HG02970 (cell line): ENCODE data around the gene NPW.
A peak's percentile ranks its signal among the peaks of the same experiment; 100 is the strongest.
"Not testable (repeated sequence)": the region's sequence is repeated elsewhere in the genome, so short reads cannot be mapped to it uniquely, and the experiment has no call there.

Source experiments
- ATAC-seq: cut with Tn5 transposase; IDR thresholded peaks from one replicate; pipeline ENCODE4 v1.9.1; 2021; ENCODE audit warnings: mild to moderate bottlenecking, moderate library complexity, moderate number of reproducible peaks; ENCODE audit not compliant: unreplicated experiment, low FRiP score

The NPW gene

DNA sequence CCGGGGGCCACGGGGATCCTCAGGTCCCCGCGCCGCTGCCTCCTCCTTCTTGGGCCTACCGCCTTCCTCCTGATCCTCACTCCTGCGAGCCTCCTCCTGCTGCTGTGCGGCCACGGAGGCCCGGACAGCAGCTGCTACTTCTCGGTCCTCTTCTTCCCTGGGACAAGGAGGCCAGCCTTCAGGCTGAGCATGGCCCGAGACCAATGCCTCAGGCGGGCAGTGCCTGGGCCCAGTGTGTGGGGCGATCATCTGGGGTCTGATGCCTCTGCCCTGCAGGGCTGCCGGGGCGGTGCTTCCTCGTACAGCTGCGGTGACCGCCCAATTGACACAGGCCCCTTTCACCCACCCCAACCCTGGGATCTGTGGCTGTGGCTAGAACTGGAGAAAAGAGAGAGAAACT is 18.6 kb upstream of the NPW start:
- ATAC-seq, result no peak

DNA sequence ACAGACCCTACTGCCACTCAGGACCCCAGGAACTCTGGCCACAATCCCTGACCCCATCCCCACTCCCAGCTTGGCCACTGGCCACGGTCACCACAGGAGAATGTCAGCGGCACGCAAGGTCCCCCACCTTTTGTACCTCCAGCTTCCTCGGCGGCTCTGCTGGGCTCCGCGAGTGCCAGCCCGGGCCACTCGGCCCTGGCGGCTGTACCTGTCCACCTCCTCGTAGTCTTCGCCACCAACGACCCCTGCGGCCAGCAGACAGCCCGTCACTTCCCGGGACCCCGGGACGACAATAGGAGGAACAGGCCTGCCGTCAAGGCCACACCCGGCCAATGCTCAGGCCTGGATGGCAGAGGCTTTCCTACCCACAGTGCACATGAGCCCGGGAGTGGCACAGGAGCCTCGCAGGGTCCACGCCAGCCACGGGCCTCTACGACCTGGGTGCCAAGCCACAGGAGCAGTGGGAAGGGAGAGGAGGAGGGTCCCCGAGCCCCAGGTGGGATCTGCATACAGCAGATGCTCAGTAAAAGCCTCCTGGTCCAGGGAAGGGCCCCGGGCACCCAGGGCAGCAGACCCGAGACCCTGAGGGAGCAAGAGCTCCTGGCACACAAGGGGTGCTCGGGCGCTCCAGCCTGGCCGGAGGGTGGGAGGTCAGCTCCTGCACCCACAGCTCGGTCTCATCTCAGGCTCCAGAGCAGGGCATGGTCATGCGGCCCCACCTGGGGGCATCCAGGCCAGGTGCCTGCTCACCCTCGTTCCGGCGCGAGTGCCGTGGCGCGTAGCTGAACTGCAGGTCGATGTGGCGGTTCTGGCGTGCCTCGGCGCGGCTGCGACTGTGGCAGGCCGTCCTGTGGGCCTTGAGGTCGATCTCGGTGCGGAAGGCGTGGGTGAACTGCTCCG is 17.9 kb upstream of the NPW start:
- no peak for ATAC-seq

DNA sequence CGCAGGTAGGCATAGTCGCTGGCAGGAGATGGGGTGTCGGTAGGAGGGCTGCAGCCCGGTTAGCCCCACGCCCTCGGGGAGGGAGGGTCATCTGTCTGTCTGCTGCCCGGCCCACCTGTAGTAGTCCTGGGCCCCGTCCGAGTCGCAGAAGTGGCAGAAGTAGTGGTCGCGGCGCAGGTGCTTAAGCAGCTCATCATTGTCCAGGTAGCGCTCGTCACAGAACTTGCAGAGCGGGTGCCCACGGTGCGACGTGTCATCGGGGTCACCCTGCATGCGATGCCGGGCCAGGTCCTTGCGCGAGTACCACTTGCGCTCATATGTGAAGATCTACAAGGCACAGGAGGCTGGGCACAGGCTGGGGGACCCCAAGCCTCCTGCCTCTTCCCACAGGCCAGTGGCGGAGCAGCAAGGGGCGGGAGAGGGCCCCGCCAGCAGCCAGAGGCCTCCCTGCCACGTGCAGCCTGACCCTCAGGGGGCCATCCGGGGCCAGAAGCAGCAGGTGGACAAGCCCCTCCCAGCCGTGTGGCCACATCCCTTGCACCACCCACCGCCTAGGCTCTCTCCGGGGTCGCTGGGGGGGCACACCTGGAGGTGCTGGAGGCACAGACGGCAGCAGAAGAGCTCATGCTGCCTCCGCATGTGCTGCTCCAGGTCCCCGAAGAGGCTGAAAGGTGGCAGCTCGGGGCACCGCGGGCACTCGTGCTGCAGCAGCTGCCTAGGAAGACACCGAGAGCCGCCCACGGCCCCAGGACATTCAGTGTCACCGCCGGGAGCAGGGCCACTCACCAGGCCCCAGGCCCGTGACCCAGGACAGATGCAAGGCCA is 17.0 kb upstream of the NPW start:
- no peak for ATAC-seq

DNA sequence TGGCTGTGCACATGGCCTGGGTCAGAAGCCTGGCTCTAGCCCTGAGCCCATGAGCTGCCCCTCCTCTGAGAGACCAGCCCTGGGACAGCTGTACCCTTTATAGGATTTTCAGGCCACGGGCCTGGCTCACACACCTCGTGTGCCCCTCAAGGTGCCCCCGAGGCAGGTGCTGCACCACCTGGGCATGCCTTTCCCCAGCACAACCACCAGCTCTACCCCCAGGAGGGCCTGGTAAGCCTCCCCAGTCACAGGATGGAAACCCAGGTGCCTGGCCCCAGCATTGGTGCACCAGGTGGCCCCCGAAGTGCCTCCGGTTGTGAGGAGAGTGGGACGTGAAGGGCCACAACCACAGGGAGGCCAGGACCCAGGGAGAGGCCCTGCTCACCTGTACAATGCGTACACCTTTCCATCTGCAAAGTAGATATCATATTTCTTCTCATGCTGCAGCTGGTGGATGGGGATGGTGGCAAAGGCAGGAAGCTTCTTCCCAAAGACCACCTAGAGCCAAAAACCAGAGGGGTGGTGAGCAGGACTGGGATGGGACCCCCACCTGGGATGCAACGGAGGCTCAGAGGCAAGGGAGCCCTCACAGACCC is 16.3 kb upstream of the NPW start:
- no peak for ATAC-seq

DNA sequence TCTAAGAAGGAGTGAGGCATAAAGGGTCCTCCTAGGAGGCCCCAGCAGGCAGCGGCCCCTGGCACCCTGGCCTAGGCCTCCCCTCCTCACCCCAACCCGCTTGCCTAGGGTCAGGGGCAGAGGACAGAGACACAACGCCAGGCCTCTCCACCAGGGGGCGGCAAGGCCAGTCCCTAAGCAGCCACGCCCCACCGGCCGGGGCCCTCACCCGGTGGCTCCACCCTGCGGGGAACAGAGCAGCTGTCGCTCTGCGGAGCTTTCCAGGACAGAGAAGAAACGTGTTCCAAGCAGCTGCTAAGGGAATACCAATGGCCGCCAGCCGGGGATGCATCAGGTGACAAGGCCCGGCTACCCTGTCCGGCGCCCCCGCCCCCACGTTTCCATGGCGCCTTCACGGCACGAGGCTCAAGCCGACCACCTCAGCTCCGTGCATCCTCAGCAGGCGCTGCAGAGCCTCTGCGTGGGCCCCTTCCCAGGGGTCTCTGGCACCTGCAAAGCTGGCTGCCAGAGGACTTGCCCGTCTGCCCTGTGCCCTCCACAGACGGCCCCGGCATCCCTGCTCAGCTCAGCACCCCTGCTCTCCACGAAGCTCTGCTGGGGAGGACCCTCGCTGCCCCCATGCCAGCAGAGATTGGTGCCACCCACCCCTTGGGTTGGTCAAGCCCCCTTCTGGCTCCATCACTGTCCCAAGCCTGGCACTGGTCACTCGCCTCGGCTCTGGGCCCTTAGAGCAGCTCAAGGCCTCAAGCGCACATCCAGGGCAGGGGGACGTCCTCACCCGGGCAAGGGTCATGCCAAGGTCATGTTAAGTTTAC is 15.6 kb upstream of the NPW start:
- ATAC-seq, result peak; percentile 58

DNA sequence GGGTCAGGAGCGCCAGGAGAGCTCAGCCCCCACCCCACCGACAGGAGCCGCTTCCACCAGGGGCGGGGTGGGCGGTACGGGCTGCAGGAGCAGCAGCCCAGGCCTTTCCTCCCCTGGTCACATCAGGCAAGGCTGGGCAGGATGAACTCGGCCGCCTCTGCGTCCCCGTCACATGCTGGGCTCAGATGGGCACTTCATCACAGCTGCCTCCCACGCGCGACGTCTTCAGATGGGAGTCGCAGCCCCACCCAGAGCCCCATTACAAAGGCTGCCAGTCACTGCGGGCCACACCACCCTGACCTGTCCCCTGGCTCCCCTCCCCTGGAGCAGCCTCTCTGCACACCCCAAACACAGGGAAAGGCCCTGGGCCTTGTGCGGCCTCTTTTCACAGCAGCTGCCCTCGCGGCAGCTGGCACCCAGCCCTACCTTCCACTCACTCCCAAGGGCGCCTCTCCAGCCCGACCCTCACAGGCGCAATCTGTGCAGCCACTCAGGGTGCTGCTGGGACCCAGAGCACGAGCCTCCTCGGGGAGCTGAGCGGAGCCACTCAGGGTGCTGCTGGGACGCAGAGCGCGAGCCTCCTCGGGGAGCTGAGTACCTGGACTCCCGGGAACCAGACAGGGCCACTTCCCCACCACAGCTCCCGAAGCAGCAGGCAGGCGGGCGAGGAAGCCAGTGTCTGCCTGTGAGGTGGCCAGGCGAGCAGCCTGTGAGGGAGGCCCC is 14.6 kb upstream of the NPW start:
- ATAC-seq, result no peak

DNA sequence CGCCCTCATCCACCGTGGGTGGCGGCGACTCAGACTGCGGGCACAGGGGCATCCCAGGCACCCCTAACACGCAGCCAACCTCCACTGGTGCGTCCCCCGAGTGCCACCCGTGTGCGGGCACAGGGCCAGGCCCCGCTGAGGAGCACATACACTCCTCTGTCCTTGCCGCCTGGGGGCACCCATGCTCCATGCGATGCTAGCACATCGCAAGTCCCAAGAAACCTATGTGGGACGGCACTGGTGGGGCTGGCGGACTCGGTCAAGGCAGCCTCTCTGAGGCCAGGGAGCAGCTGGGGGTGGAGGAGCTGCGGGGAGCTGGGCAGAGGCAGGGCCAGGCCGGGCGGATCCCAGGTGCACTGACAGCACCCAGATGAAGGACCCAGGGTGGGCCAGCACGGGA is 13.9 kb upstream of the NPW start:
- no peak for ATAC-seq

DNA sequence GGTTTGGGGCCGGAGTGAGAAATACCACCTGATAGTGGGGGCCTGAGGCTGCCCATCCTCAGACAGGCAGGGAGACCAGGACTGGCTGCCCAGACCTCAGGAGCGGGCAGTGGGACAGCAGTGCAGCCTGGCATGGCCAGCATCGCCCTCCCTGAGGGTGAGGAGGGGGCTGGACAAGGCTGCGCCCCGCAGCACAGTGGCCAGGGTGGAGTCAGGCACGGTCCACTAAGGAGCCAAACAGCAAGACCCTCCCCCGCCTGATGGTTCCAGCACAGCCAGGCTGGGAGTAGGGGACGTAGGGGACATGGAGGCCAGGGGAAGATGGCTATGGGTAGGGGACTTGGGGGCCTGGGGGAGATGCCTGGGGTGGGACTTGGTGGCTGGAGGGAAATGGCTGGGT is 13.3 kb upstream of the NPW start:
- no peak for ATAC-seq

DNA sequence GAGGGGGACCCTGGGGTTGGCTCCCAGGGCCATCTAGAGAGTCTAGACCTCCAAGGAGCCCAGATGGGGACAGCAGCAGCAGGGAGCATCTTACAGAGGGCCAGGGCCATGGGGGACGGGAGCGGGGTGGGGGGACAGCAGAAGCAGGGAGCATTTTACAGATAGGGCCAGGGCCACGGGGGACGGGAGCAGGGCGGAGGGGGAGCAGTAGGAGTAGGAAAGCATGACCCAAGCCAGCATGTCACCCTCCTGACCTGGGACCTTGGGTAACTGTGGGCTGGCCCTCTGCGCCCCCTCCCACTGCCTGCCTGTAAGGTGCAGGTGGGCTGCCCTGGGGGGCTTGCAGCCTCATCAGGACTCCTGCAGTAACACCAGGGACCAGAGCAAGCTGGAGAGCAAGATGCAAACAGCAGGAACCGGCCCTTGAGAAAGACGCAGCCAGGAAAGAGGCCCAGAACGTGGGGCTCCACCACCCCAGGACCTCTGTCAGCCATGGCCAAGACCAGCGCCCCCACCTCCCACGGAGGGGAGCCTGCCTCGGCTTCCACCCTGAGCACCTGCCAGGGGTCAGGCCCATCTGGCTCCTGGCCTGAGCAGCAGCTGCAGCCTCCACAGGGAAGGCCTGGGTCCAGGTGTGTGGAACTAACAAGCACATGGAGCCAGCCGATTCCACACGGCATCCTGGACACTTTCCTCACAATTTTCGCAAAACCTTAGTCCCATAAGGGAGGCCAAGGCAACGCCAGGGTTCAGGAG is 12.3 kb upstream of the NPW start:
- no peak for ATAC-seq

DNA sequence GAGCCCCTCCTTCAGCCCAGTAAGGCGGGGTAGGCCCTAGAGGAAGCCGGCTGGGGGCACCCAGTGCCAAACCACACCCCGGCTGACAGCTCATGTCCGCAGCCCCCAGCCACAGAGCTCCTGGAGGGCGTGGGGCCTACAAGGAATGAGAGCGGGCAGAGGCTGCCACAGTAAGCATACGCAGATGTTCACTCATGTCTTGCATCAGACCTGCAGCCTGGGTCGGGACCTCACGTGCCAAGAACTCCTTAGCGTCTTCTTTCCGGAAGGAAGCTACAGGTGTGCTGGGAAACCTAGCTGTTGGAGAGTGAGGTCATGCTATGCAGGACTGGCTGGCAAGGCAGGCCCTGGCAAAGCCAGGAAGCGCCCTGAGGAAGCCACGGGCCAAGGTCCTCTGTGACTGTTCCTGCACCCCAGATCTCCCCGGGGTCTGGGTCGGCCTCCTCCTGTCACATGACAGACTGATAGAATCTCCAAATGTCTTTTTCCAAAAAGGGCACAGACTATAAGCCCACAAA is 11.5 kb upstream of the NPW start:
- ATAC-seq, result no peak

DNA sequence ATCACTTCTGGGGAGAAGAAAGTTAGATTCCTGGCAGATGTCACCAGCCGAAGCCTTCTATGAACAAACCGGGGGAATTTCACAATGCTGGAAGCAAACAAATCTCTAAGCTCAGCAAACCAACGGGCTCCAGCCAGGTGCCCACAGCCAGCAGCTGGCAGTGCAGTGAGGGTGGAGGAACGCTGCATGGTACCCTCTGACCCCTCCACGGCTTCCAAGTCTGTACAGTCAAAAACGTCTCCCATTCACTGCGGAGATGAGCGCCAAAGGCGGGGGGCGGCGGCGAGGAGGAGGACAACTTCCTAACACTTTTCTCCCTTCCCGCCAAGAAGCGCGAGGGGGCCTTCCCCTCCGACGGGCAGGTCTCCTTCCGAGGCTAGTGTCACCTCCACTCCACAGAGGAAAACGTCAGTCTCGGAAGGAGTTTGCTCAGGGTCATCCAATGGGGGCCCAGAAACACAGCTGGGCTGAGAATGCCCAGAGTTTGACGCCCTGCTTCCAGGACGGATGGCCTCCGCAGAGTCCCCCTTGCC is 10.9 kb upstream of the NPW start:
- no peak for ATAC-seq

DNA sequence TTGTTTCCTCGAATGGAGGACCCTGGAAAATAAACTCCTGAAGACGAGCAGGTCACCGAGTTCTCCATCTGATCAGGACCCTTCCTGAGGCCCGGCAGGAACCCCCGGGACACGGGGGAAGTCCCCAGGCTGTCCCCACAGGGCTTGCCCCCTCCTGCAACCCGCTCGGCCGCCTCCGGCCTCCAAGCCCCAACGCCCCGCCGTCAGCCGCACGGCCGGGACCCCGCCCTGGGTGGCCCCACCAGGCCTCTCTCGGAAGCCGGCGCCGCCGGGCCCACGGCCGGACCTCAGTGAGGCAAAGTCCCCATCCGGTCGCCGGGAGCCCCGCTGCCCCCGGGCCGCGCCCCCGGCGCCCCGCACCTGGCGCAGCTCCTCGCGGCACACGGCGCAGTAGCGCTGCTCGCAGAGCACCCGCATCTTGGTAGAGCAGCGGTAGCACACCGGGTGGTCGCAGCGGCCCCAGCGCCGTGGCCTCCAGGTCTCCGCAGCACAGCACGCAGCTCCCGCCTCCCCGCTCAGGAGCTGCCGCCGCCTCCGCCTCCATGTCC is 10.3 kb upstream of the NPW start:
- peak; percentile 33 for ATAC-seq

DNA sequence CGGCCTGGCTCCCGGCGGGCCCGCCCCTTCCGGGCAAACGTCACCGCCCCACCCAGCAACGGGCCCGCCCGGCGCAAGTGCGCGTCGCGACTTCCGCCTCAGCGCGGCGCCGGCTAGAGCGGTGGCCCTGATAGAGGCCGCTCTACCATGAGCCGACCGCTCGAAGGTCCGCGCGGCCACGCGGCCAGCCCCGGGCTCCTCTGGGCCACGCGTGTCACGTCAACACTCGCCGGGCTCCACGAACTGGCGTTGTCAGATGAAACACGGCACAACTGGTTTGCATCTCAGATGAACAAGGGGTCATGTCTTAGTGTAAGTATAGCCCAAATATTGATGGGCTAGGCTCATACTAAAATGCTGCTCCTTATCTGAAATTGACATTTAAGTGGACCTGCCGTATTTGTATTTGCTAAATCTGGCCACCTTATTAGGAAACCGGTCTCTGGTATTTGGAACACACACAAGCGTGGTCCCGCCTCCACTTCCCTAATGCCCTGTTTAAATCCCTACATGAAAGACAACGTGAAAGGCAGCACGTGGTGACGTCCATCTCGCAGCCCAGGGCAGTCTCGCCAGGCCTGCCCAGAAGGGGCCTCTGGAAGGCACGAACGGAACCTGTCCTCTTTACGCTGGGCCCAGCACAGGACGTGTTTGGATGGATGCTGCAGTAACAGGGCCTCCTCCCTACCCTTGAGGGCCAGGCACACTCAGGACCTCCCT is 9.6 kb upstream of the NPW start, which contains the start of gene ZNF598:
TSS of gene ZNF598 (minus strand) at position 31 of the 720 bp plus-strand sequence.
- ATAC-seq, result peak; percentile 76

DNA sequence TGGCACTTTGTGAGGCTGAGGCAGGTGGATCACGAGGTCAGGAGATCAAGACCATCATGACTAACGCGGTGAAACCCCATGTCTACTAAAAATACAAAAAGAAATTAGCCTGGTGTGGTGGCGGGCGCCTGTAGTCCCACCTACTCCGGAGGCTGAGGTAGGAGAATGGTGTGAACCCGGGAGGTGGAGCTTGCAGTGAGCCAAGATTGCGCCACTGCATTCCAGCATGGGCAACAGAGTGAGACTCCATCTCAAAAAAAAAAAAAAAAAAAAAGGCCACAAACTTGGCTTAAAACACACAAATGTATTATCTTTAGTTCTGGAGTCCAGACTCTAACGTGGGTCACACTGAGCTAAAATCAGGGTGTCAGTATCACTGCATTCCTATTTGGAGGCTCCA is 7.9 kb upstream of the NPW start:
- not testable (repeated sequence) for ATAC-seq

DNA sequence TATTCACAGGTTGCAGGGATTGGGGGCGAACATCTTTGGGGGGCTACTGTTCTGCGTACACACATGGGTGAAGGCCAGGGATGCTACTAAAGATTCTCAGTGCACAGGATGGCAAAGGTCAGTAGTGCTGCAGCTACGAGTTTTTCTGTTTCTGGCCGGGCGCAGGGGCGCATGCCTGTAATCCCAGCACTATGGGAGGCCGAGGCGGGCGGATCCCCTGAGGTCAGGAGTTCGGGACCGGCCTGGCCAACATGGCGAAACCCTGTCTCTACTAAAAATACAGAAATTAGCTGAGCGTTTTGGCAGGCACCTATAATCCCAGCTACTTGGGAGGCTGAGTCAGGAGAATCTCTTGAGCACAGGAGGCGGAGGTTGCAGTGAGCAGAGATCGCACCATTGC is 6.1 kb upstream of the NPW start:
- no peak for ATAC-seq

DNA sequence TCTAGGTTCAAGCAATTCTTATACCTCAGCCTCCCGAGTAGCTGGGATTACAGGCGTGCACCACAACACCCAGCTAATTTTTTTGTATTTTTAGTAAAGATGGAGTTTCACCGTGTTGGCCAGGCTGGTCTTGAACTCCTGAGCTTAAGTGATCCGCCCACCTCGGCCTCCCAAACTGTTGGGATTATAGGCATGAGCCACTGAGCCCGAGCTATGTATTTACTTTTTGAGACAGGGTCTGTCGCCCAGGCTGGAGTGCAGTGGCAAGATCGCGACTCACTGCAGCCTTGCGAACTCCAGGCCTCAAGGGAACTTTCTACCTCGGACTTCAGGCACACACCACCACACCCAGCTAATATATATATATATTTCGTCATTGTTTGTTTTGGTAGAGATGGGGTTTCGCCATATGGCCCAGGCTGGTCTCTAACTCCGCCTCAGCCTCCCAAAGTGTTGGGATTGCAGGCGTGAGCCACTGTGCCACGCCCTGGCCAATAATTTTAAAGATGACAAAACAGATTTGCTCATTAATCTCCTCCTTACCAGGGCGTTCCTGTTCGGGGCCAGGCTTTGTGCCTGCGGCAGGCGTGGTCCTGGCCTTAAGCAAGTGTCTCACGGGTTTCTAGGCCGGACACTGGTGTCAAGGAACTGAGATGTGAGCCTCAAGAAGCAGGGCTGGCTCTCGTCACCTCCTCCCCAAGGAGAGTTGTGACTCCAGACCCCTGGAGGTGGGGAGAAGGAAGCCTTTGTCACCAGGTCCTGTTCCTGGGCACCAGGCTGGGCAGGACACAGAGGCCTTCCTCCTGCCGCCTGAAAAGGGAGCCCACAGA is 4.3 kb upstream of the NPW start:
- ATAC-seq, result no peak

DNA sequence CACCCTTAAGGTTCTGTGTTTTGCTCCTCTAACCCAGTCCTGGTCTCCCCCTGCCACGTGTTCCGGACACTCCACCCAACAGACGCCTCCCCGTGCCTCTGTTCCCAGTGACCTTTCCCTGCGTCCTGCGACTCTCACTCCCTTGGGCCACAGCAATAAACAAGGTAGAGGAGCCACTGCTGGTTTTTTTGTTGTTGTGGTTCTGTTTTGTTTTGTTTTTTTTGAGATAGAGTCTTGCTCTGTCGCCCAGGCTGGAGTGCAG is 3.7 kb upstream of the NPW start:
- ATAC-seq, result no peak
